Calu3 (cell line): ENCODE measurements around the gene POU6F1. TPM values are rescaled to one million over a fixed set of nuclear protein-coding genes. Genes with fewer than 3 reads are reported as not detected.

Source experiments
- BruUV-seq: library from RNA; stranded (reverse); fragments of 400-500 nt; replicated peaks from 2 replicates; lab custom pipeline; 2021; lab: Mats Ljungman, UMichigan
- CTCF ChIA-PET: fragments of 300-600 bp; sonication (Branson Sonifier 250); formaldehyde crosslinking; loops from one replicate; lab custom pipeline; 2022; ENCODE audit warnings: antibody characterized with exemption; lab: Charles Lee
- DNase-seq: peaks from one replicate; pipeline ENCODE4 v3.0.0; 2022
- H3K27ac Mint-ChIP-seq: one replicate; pipeline ENCODE4 v1.8.0; 2022; ENCODE audit warnings: mixed read lengths; ENCODE audit not compliant: unreplicated experiment
- H3K27me3 Mint-ChIP-seq: one replicate; pipeline ENCODE4 v1.8.0; 2022; ENCODE audit warnings: mixed read lengths; ENCODE audit not compliant: unreplicated experiment
- H3K36me3 Mint-ChIP-seq: one replicate; pipeline ENCODE4 v1.8.0; 2022; ENCODE audit warnings: mild to moderate bottlenecking, moderate library complexity, mixed read lengths; ENCODE audit not compliant: insufficient read depth, unreplicated experiment
- H3K4me1 Mint-ChIP-seq: one replicate; pipeline ENCODE4 v1.8.0; 2022; ENCODE audit warnings: mild to moderate bottlenecking, low read depth, mixed read lengths; ENCODE audit not compliant: unreplicated experiment
- H3K4me3 Mint-ChIP-seq: one replicate; pipeline ENCODE4 v1.8.0; 2022; ENCODE audit warnings: mild to moderate bottlenecking, low read depth, moderate library complexity, mixed read lengths; ENCODE audit not compliant: unreplicated experiment
- H3K9me3 Mint-ChIP-seq: one replicate; pipeline ENCODE4 v1.8.0; 2022; ENCODE audit warnings: low read depth, mixed read lengths; ENCODE audit not compliant: unreplicated experiment
- intact Hi-C: fragments of 100-400 bp; cut with micrococcal nuclease; formaldehyde crosslinking; loops from one replicate; pipeline ENCODE4 v1.10.0; 2022; ENCODE audit not compliant: unreplicated experiment
- total RNA-seq: library from RNA; stranded (reverse); gene quantifications from 2 replicates; pipeline ENCODE4 v1.2.3, GENCODE V29; 2022
- TF ChIP-seq, protein P1 (sequence below): fragments of 200-600 bp; IDR thresholded peaks from one replicate; pipeline ENCODE4 v1.8.0; 2022; ENCODE audit warnings: antibody characterized with exemption; ENCODE audit not compliant: unreplicated experiment

POU6F1 gene
- total RNA-seq, 1 experiment from 2014 or later: 2.5 TPM

DNA sequence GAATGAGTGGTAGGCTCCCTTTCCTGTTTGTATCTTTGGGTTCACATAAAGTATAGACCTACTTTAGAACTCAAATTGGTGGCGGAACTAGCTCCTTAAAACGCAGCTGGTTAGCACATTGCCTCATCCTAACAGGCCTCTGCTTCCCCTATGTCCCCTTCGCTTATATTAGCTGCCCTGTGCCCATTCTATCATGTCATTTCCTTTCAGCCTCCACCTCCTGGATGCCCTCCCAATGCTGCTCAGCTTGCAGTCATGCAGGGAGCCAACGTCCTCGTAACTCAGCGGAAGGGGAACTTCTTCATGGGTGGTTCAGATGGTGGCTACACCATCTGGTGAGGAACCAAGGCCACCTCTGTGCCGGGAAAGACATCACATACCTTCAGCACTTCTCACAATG lies 24.3 kb upstream of the POU6F1 start:
- CTCF ChIA-PET: no interaction called here
- H3K27me3 Mint-ChIP-seq: no peaks in the 10 kb centered on the region
- H3K4me1 Mint-ChIP-seq: peaks cover 9% of the 10 kb centered on the region
- DNase-seq: no peak
- no peak overlapping the region for H3K4me3 Mint-ChIP-seq
- H3K36me3 Mint-ChIP-seq: peaks cover 69% of the 10 kb centered on the region
- intact Hi-C loops: no loop called here
- BruUV-seq: no TSS peak
- no peaks in the 10 kb centered on the region for H3K9me3 Mint-ChIP-seq
- no peak overlapping the region for H3K27ac Mint-ChIP-seq
- TF ChIP-seq, protein P1, sequence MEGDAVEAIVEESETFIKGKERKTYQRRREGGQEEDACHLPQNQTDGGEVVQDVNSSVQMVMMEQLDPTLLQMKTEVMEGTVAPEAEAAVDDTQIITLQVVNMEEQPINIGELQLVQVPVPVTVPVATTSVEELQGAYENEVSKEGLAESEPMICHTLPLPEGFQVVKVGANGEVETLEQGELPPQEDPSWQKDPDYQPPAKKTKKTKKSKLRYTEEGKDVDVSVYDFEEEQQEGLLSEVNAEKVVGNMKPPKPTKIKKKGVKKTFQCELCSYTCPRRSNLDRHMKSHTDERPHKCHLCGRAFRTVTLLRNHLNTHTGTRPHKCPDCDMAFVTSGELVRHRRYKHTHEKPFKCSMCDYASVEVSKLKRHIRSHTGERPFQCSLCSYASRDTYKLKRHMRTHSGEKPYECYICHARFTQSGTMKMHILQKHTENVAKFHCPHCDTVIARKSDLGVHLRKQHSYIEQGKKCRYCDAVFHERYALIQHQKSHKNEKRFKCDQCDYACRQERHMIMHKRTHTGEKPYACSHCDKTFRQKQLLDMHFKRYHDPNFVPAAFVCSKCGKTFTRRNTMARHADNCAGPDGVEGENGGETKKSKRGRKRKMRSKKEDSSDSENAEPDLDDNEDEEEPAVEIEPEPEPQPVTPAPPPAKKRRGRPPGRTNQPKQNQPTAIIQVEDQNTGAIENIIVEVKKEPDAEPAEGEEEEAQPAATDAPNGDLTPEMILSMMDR: no peak

DNA sequence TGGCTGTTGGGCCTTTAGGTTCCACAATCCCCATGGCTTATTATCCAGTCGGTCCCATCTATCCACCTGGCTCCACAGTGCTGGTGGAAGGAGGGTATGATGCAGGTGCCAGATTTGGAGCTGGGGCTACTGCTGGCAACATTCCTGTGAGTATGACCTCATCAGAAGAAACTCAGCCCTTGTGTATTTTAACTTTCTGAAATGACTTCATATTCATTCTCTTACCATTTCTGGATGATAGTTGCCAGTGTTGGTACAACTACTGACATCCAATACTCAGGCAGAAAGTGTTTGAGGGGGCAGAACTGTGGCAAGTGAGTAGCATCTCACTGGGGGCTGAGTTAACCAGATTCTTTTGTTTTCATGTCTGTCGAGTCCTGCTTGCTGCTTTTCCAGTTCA lies 23.1 kb upstream of the POU6F1 start:
- H3K9me3 Mint-ChIP-seq: no peaks in the 10 kb centered on the region
- peaks cover 63% of the 10 kb centered on the region for H3K36me3 Mint-ChIP-seq
- intact Hi-C loops: no loop called here
- DNase-seq: no peak
- CTCF ChIA-PET: no interaction called here
- H3K27me3 Mint-ChIP-seq: no peaks in the 10 kb centered on the region
- BruUV-seq: no TSS peak
- no peaks in the 10 kb centered on the region for H3K4me1 Mint-ChIP-seq
- TF ChIP-seq, protein P1: no peak
- H3K4me3 Mint-ChIP-seq: peak overlapping the region; percentile 79
- H3K27ac Mint-ChIP-seq: no peak overlapping the region

DNA sequence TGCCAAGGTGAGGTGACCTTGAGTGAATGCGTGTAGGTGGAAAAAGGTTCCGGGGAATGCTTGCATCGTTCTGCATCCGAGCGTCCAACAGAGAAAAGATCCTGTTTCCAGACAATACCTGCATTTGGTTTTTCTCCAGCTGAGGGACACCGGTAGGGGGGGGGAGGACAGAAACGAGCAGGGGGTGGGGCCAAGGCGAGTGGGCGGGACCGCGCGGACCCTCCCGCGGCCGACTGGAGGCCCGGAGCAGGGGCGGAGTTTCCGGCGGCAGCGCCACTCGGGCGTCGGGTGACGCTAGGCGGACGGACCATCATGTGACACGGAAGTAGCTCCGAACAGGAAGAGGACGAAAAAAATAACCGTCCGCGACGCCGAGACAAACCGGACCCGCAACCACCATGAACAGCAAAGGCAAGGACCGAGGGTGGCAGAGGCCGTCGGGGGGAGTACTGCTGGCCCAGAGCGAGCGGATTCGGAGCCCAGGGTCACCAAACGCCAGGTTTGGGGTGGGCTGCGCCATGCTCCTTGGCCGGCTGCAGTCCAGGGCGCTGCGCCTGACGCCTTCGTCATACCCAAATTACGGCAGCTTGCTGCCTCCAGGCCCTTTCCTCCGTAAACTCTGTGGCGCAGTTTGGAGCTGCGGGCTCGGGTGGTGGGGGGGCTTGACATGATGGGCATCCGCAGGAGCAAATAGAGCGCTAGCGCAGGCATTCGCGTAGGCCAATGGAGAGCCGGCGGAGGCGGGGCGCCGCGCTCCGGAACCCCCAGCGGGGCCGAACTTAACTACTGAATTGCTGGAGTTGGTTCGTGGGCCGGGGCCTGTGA lies 20.9 kb upstream of the POU6F1 start, which contains the start of gene DAZAP2:
DAZAP2 (plus strand) TSS at position 317 of the 825 bp plus-strand sequence; CDS start at position 399, 82 bp downstream.
- H3K4me1 Mint-ChIP-seq: no peaks in the 10 kb centered on the region
- peaks cover 54% of the 10 kb centered on the region for H3K36me3 Mint-ChIP-seq
- TF ChIP-seq, protein P1: no peak
- H3K27ac Mint-ChIP-seq: peak within 1 kb of the TSS; percentile 99
- H3K4me3 Mint-ChIP-seq: peak within 1 kb of the TSS; percentile 79
- no peaks in the 10 kb centered on the region for H3K27me3 Mint-ChIP-seq
- intact Hi-C loops: no loop called here
- peak; percentile 91 for DNase-seq
- H3K9me3 Mint-ChIP-seq: no peaks in the 10 kb centered on the region
- CTCF ChIA-PET: interaction anchor here (0.6 to 1.2 kb wide), 3 partner anchors 21 to 102 kb away, joined by 3 to 7 read pairs (median 3); partner anchors contain the start of gene POU6F1
- TSS peak; percentile 68 for BruUV-seq

DNA sequence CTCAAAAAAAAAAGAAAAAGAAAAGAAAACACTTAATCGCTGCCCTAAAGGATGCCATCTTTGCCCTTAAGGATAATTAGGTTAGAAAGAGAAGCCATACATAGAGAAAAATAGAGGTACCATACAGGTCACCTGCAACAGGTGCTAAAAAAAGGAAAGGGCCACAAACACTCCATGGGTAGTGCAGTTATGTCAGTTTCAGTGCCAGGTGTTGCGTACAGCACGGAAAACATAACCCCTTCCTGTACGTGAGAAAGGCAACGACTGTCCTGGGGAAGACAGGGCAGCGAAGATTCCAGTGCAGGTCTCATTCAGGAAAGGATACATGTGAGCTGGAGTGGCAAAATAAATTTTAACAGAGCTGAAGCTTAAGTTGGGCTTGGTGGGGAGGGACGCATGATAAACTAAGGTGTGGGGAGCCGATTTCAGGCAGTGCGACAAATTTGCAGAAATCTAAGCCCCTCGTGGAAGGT lies 20.2 kb upstream of the POU6F1 start:
- TF ChIP-seq, protein P1: no peak
- CTCF ChIA-PET: interaction anchor here (0.6 to 1.2 kb wide), 3 partner anchors 20 to 496 kb away, joined by 3 to 7 read pairs (median 3); partner anchors contain the start of gene POU6F1
- H3K27ac Mint-ChIP-seq: peak overlapping the region; percentile 99
- no peaks in the 10 kb centered on the region for H3K27me3 Mint-ChIP-seq
- intact Hi-C loops: no loop called here
- peaks cover 54% of the 10 kb centered on the region for H3K36me3 Mint-ChIP-seq
- H3K4me3 Mint-ChIP-seq: peak overlapping the region; percentile 79
- no peaks in the 10 kb centered on the region for H3K9me3 Mint-ChIP-seq
- DNase-seq: no peak
- no TSS peak for BruUV-seq
- no peaks in the 10 kb centered on the region for H3K4me1 Mint-ChIP-seq
